K562 (cell line): ENCODE results near the gene WDR72. TPM values are rescaled to one million over a fixed set of nuclear protein-coding genes. Genes with fewer than 3 reads are reported as not detected.

Experiments
- ATAC-seq: fragments of 200-7000 bp; cut with Tn5 transposase; 3 replicates; pipeline ENCODE4 v1.9.1; 2020; ENCODE audit warnings: moderate library complexity
- BruUV-seq: library from RNA; stranded (reverse); fragments of 400-500 nt; replicated peaks from 2 replicates; lab custom pipeline; 2021; lab: Mats Ljungman, UMichigan
- CTCF ChIA-PET: fragments of 300-600 bp; formaldehyde crosslinking; extraction: SDS; loops from one replicate; lab custom pipeline; 2021; ENCODE audit warnings: low intra/inter-chr PET ratio; lab: Yijun Ruan, JAX
- POLR2A ChIA-PET: fragments of 300-600, 350-650 bp; sonication (Branson Sonifier 250); formaldehyde crosslinking; extraction: SDS; loops from one replicate; lab custom pipeline; 2021; ENCODE audit warnings: antibody characterized with exemption, inconsistent platforms; lab: Yijun Ruan, JAX
- DNase-seq, 4 experiments: peaks; one replicate each; pipeline versions ENCODE4 v3.0.0 to v3.0.0-alpha.2; 2011 to 2018; ENCODE audit warnings: low spot score in 3 of 4, mixed read lengths in 3 of 4; ENCODE audit errors: extremely low read depth in 1 of 4
- FAIRE-seq: peaks from 2 replicates; lab custom pipeline; 2011; peaks lifted over from hg19 to GRCh38; lab: Jason Lieb, UNC
- H2AFZ ChIP-seq: 2 replicates; pipeline ENCODE4 v1.6.0; 2011; ENCODE audit warnings: low read depth, low read length, control low read depth, inconsistent platforms
- H3K27ac ChIP-seq: fragments of 200-600 bp; 3 replicates; pipeline ENCODE4 v1.8.0; 2011; ENCODE audit warnings: low read depth, mild to moderate bottlenecking, control low read depth, inconsistent platforms, low read length, moderate library complexity, mixed read lengths; ENCODE audit errors: extremely low read depth
- H3K27me3 ChIP-seq, 2 experiments: fragments of 300-600 bp in 1 of 2; 2 replicates in 1 of 2; 3 replicates in 1 of 2; pipeline versions ENCODE4 v1.6.0 to v1.8.0; 2011; ENCODE audit warnings: inconsistent platforms in 2 of 2, low read length in 2 of 2, mild to moderate bottlenecking in 1 of 2, mixed read lengths in 1 of 2, moderate library complexity in 1 of 2; ENCODE audit not compliant: control insufficient read depth in 2 of 2, insufficient read depth in 2 of 2
- H3K36me3 ChIP-seq: fragments of 300-600 bp; 3 replicates; pipeline ENCODE4 v1.8.0; 2011; ENCODE audit warnings: mild to moderate bottlenecking, low read length, inconsistent platforms; ENCODE audit not compliant: control insufficient read depth, insufficient read depth
- H3K4me1 ChIP-seq, 2 experiments: fragments of 200-600 bp in 1 of 2; replicated peaks in 1 of 2; 2 replicates in 1 of 2; 3 replicates in 1 of 2; pipeline versions ENCODE4 v1.5.1 to v1.8.0; 2011; ENCODE audit warnings: inconsistent platforms in 2 of 2, low read length in 2 of 2, mild to moderate bottlenecking in 1 of 2, mixed read lengths in 1 of 2, moderate library complexity in 1 of 2; ENCODE audit not compliant: control insufficient read depth in 2 of 2, insufficient read depth in 2 of 2
- H3K4me2 ChIP-seq: 2 replicates; pipeline ENCODE4 v1.6.1; 2011; ENCODE audit warnings: low read length, control low read depth, inconsistent platforms, mixed read lengths; ENCODE audit not compliant: insufficient read depth
- H3K4me3 ChIP-seq: fragments of 200-600 bp; sonication (generic), shearing (Covaris generic); 2 replicates; pipeline ENCODE4 v1.5.1; 2016; ENCODE audit warnings: control low read depth, inconsistent platforms
- H3K79me2 ChIP-seq: fragments of 200-600 bp; 3 replicates; pipeline ENCODE4 v1.8.0; 2011; ENCODE audit warnings: low read length, inconsistent platforms; ENCODE audit not compliant: control insufficient read depth, insufficient read depth
- H3K9ac ChIP-seq, 2 experiments: 2 replicates each; pipeline versions ENCODE4 v1.6.0 to v1.6.1; 2011; ENCODE audit warnings: low read depth in 2 of 2, low read length in 2 of 2, control low read depth in 1 of 2, inconsistent platforms in 1 of 2, mild to moderate bottlenecking in 1 of 2, mixed read lengths in 1 of 2; ENCODE audit not compliant: insufficient read depth in 1 of 2
- H3K9me1 ChIP-seq: one replicate; pipeline ENCODE4 v1.6.0; 2011; ENCODE audit warnings: inconsistent platforms, mild to moderate bottlenecking, low read length, moderate library complexity; ENCODE audit not compliant: control insufficient read depth, insufficient read depth
- H3K9me3 ChIP-seq: replicated peaks from 2 replicates; pipeline ENCODE4 v1.5.1; 2011; ENCODE audit warnings: low read depth, low read length, inconsistent platforms; ENCODE audit not compliant: control insufficient read depth, insufficient read depth
- H4K20me1 ChIP-seq: replicated peaks from 2 replicates; pipeline ENCODE4 v1.6.1; 2011; ENCODE audit warnings: low read length, inconsistent platforms, mixed read lengths; ENCODE audit not compliant: control insufficient read depth, insufficient read depth
- ETS1 ChIP-seq: conservative IDR thresholded peaks from 2 replicates; pipeline ENCODE4 v1.6.1; 2011; ENCODE audit warnings: low read depth, mild to moderate bottlenecking, low read length; ENCODE audit not compliant: control insufficient read depth
- ILF3 ChIP-seq: fragments of 450-650 bp; IDR thresholded peaks from 2 replicates; pipeline ENCODE4 v1.6.1; 2018; ENCODE audit warnings: antibody characterized with exemption, mild to moderate bottlenecking, moderate library complexity, borderline replicate concordance
- KHSRP ChIP-seq: fragments of 450-650 bp; IDR thresholded peaks from 2 replicates; pipeline ENCODE4 v1.6.1; 2017
- MTA2 ChIP-seq: fragments of 450-650 bp; IDR thresholded peaks from 2 replicates; pipeline ENCODE4 v1.6.1; 2016; ENCODE audit warnings: low read depth
- NFATC3 ChIP-seq: fragments of 450-650 bp; IDR thresholded peaks from 2 replicates; pipeline ENCODE4 v1.6.1; 2017; ENCODE audit warnings: mild to moderate bottlenecking
- PBX2 ChIP-seq, 2 experiments: IDR thresholded peaks in 1 of 2; conservative IDR thresholded peaks in 1 of 2; 2 replicates each; pipeline ENCODE4 v1.6.1; 2016; ENCODE audit warnings: low read depth in 2 of 2, mild to moderate bottlenecking in 1 of 2, missing compliant biosample characterization in 1 of 2, missing genetic modification characterization in 1 of 2, moderate library complexity in 1 of 2
- RCOR1 ChIP-seq, 2 experiments: IDR thresholded peaks; 2 replicates each; pipeline ENCODE4 v1.6.1; 2012; ENCODE audit warnings: low read depth in 2 of 2, low read length in 2 of 2, borderline replicate concordance in 1 of 2, improper control_type of control experiment in 1 of 2
- TBL1XR1 ChIP-seq, 2 experiments: IDR thresholded peaks; 2 replicates each; pipeline ENCODE4 v1.6.1; 2012; ENCODE audit warnings: improper control_type of control experiment in 2 of 2, low read length in 2 of 2, mild to moderate bottlenecking in 1 of 2
- ZFP36 ChIP-seq: fragments of 150-350 bp; IDR thresholded peaks from 2 replicates; pipeline ENCODE4 v1.6.1; 2018; ENCODE audit warnings: low read length, low read depth; ENCODE audit not compliant: partially characterized antibody
- ZNF124 ChIP-seq: sonication (generic); formaldehyde crosslinking; IDR thresholded peaks from 2 replicates; pipeline ENCODE4 v1.8.1; 2022; ENCODE audit warnings: missing genetic modification reagents
- ZNF3 ChIP-seq: fragments of 250-450 bp; sonication (Bioruptor Pico); IDR thresholded peaks from 2 replicates; pipeline ENCODE4 v1.5.0; 2021; ENCODE audit warnings: mild to moderate bottlenecking, moderate library complexity
- ZNF384 ChIP-seq: IDR thresholded peaks from 2 replicates; pipeline ENCODE4 v1.6.1; 2012; ENCODE audit warnings: low read depth, low read length, improper control_type of control experiment
- ZNF695 ChIP-seq: fragments of 450-650 bp; formaldehyde crosslinking; IDR thresholded peaks from 2 replicates; pipeline ENCODE4 v1.4.0; 2020; ENCODE audit warnings: mild to moderate bottlenecking, moderate library complexity
- WGBS: fragments of 100-300 bp; shearing (Covaris generic); methylation state at CpG from one replicate; pipeline ENCODE4 v1.1.6; 2016; ENCODE audit warnings: low coverage, mixed read lengths; ENCODE audit not compliant: insufficient coverage; ENCODE audit errors: missing lambda C conversion rate; 5-methylcytosine and 5-hydroxymethylcytosine counted together
- in situ Hi-C: fragments of 300-500 bp; cut with MboI; formaldehyde crosslinking; loops from 4 replicates; pipeline ENCODE4 v1.15.0; 2018; ENCODE audit warnings: inconsistent platforms, mixed read lengths
- intact Hi-C: fragments of 100-400 bp; cut with micrococcal nuclease; formaldehyde crosslinking; loops from 2 replicates; pipeline ENCODE4 v1.14.2; 2022
- polyA plus RNA-seq, 8 experiments: library from polyadenylated mRNA; depleted of rRNA in 4 of 8; stranded (reverse) in 5 of 8; unstranded in 3 of 8; fragments of >200 nt; fragmentation: Nextera tagmentation in 2 of 8; fragmentation: Illumina TruSeq in 1 of 8; extraction: Ambion mirVana in 2 of 8; extraction: Trizol in 1 of 8; gene quantifications; 2 replicates each; pipeline versions ENCODE4 v1.2.1 to v1.2.3, GENCODE V29; 2011 to 2014; ENCODE audit warnings: inconsistent platforms in 1 of 8, missing spikeins in 1 of 8
- total RNA-seq, 7 experiments: library from RNA; depleted of rRNA in 6 of 7; stranded (reverse); fragments of >200 nt in 6 of 7; fragmentation: Illumina TruSeq in 2 of 7; extraction: Trizol in 2 of 7; gene quantifications; 2 replicates each; pipeline versions ENCODE4 v1.2.1 to v1.2.3, GENCODE V29; 2011 to 2021; ENCODE audit warnings: low replicate concordance in 1 of 7

Gene WDR72
- total and polyA plus RNA-seq, 9 of the 15 experiments (the other 6 are each of a cell fraction or from before 2014, with no cell fraction given), result 0.01 TPM; not detected in 8

- POLR2A ChIA-PET, result no interaction called here
- no peak overlapping the region for H2AFZ ChIP-seq
- no peaks in the 10 kb centered on the region for H3K36me3 ChIP-seq
- ATAC-seq, result no peak
- no peaks in the 10 kb centered on the region for H4K20me1 ChIP-seq
- H3K9me3 ChIP-seq, result no peaks in the 10 kb centered on the region
- H3K79me2 ChIP-seq, result no peaks in the 10 kb centered on the region
- H3K27ac ChIP-seq, result no peak overlapping the region
- BruUV-seq, result no TSS peak
- no peak overlapping the region for H3K4me2 ChIP-seq
- WGBS, result 0% methylated on average over 1 of the region's 1 CpG
- no peaks in the 10 kb centered on the region for H3K4me1 ChIP-seq
- H3K4me3 ChIP-seq, result no peak overlapping the region
- H3K9ac ChIP-seq, result no peak overlapping the region
- H3K9me1 ChIP-seq, result no peaks in the 10 kb centered on the region
- no peak for DNase-seq
- intact Hi-C loops, result no loop called here
- FAIRE-seq, result no peak
- no peaks in the 10 kb centered on the region for H3K27me3 ChIP-seq
- TF ChIP-seq KHSRP (no peak), ETS1 (no peak), MTA2 (no peak), ZNF3 (no peak), ZNF124 (CRISPR knock-in tag) (no peak), TBL1XR1 (IDR thresholded peaks at IDR 0.05; ENCODE audit: low read length in 2 of 2) (no peak), ILF3 (no peak), RCOR1 (IDR thresholded peaks at IDR 0.05; ENCODE audit: borderline replicate concordance in 1 of 2, low read depth in 2 of 2, low read length in 2 of 2) (no peak), ZNF384 (no peak), NFATC3 (no peak), PBX2 (CRISPR knock-in tag; IDR thresholded peaks at IDR 0.05; ENCODE audit: low read depth) (no peak), PBX2 (tag; conservative IDR thresholded peaks at IDR 0.05; ENCODE audit: low read depth) (no peak), ZNF695 (CRISPR knock-in tag) (no peak), ZFP36 (no peak)
- in situ Hi-C loops, result no loop called here
- CTCF ChIA-PET, result no interaction called here
These were observed 285.6 kb downstream of the WDR72 start for GRCh38 chr15:53473886-53474285.
